NCI-H2196 treated with DMSO at 0.1 percent for 48 hours (cell line): ENCODE data around the gene SLC24A2.

Source experiments
- DNase-seq: peaks from one replicate; lab custom pipeline; 2025; ENCODE audit not compliant: unreplicated experiment; lab: John Stamatoyannopoulos, UW

SLC24A2 gene

DNA sequence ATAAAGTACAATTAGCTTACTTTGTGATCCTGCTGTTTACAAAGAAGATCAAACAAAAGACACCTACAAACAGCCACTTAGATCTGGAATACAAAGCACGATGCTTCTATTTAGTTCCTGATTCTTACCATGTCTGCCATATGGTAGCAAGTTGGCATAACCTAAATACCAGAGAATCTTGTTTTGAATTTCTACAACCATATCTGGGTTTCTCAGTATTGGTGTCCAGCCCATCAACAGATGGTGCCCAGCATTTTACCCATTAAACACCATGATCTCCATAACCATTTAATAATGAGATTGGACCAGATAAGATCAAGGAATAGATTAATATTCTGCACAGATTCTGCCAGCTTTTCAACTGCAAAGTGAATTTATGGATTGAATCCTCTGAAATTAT lies 29.8 kb downstream of the SLC24A2 start:
- no peak for DNase-seq

DNA sequence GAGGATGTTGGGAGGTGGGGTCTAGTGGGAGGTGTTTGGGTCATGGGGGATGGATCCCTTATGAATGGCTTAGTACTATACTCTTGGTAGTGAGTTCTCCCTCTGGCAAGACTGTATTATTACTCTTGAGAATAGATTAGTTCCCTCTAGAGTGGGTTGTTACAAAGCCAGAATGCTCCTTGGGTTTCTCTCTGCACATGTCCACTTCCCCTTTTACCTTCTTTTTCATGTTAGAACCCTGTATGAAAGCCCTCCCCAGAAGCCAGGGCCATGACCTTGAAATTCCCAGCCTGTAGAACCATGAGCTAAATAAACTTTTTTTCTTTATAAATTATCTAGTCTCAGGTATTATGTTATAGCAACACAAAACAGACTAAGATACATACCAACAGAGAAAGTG lies 31.1 kb downstream of the SLC24A2 start:
- DNase-seq: no peak

DNA sequence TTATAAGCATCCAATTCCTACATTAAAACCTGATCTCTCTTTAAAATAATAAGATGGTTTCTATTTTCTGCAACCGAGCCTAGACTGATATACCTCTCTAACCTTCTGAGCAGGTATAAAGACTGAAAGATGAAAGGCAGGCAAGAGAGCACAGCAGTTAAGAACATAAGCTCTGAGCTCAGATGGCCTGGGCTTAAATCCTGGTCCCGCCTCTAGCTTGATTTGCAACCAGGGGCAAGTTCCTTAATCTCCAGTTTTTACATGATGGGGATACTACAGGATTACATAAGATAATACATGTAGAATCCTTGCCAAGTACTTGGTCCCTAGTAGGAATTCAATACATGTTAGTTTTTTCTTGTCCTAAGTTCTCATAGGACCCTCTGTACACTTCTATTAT lies 33.9 kb downstream of the SLC24A2 start:
- DNase-seq: no peak

- no peak for DNase-seq
Observed at GRCh38 chr9:19748278-19749126, 40.3 kb downstream of the SLC24A2 start.

- no peak for DNase-seq
Observed at GRCh38 chr9:19746223-19746622, 42.6 kb downstream of the SLC24A2 start.

DNA sequence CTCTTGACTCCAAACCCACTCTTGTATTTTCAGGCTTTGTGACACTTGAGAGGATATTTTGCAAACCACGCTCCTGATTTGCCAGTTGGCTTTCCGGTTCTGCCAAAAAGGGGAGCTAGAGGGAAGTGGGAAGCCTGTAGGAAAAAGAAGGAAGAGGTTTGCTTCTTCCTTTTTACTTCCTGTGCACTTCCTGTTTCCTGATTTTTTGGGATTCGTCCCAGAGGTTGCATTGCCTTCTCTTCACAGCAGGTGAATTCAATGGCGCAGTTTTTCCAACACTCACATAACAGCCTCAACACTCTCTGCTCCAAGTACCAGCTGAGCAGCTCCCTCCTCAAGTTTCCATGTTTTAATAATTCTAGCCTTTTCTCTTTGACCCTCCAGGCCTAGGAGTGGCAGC lies 47.7 kb downstream of the SLC24A2 start:
- no peak for DNase-seq
